Measurements from ENCODE around the gene ASPHD2.

ASPHD2 gene

DNA sequence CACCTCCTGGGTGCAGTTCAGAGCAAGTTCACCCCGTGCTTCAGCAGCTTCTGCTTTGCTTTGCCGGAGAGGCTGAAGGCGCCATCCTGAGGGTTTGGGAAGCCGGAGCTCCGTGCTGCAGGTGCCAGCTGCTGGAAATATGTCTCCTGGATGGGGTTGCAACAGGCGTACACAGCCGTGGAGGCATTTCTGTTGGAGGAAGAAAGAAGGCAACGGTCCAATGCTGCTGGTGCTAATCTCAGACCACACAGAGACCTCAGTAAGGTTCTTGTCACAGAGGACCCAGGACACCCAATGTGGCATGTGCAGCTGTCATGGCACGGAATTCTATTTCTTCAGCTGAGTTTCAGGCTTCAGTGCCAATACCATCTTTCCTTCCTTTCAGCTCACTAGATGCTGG lies 24.2 kb downstream of the ASPHD2 start:
- Histone ChIP-seq H3K4me2 (ENCODE audit: low read length) (no peak overlapping the region), H2AFZ (no peak overlapping the region), H3K4me3 (ENCODE audit: low read depth, low read length) (no peak overlapping the region), H3K27ac (no peak overlapping the region), H3K36me3 (ENCODE audit: control insufficient read depth, insufficient read depth, low read length) (no peaks in the 10 kb centered on the region), H3K27me3 (ENCODE audit: control insufficient read depth, insufficient read depth, low read length) (no peaks in the 10 kb centered on the region), H3K9me3 (ENCODE audit: control insufficient read depth, low read length) (no peaks in the 10 kb centered on the region), H3K9ac (no peak overlapping the region), H3K4me1 (no peaks in the 10 kb centered on the region), H3K79me2 (no peaks in the 10 kb centered on the region)
- TF ChIP-seq CTCF (IDR thresholded peaks at IDR 0.05) = no peak

DNA sequence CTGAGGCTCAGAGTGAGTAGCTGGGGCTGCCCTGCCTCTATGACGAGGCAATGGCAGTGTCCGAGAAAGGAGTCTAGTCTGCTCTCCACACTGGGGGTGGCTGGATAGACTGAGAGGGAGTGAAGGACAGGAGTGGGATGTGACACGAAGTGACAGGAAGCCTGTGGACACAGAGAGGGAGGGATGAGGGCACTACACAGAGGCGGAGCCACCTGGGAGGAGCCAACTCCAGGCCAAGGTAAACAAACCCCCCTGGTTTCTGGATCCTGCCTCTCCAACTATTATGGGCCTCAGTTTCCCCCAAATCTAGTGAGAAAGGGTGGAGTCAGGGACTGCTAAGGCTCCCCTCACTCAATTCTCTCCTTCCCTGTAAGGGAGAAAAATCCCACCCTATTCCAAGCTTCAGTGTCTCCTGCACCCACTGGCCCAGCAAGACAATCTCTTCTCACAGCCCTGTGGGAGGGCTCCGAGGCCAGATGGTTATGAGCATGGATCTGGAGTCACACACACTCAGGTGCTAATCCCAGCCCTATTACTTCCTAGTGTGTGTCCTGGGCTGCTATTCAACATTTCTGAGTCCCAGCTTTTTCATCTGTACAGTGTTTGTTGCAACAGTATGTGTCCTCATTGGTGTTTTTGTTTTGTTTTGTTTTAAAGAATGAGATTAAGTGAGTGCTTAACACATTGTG lies 24.9 kb downstream of the ASPHD2 start:
- Histone ChIP-seq H3K4me1 (no peaks in the 10 kb centered on the region), H3K9ac (no peak overlapping the region), H3K27me3 (ENCODE audit: control insufficient read depth, insufficient read depth, low read length) (no peaks in the 10 kb centered on the region), H3K79me2 (no peaks in the 10 kb centered on the region), H3K4me2 (ENCODE audit: low read length) (no peak overlapping the region), H2AFZ (no peak overlapping the region), H3K36me3 (ENCODE audit: control insufficient read depth, insufficient read depth, low read length) (no peaks in the 10 kb centered on the region), H3K9me3 (ENCODE audit: control insufficient read depth, low read length) (no peaks in the 10 kb centered on the region), H3K4me3 (ENCODE audit: low read depth, low read length) (no peak overlapping the region), H3K27ac (no peak overlapping the region)
- no peak for TF ChIP-seq CTCF (IDR thresholded peaks at IDR 0.05)

DNA sequence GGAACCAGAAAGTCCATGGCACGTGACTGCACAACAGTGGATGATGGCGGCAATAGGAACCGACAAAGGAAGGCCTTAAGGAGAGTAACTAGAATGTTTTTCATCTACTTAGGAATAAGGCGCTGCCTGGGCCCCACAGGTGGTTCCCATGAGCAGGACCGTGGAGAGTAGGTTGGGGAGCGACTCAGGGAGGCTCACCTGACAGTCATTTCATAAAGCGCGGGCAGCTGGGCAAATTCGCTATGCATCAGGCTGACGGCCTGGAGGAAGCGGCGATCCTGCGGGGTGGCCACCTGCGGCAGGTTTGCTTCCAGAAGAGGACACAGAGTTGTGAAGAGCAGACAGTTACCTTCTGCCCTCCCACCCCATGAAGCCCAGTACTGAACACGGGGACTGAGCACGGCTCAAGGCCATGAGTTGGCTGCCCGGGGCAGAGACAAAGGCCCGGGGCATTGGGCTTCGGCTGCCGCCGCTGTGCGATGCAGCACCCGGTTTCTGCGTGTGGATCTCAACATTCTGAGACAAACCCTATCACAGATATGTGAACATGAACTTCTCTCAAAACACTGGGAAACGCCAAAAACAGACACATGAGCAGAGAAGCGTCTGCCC lies 28.7 kb downstream of the ASPHD2 start:
- Histone ChIP-seq H3K9me3 (ENCODE audit: control insufficient read depth, low read length) (no peaks in the 10 kb centered on the region), H3K4me2 (ENCODE audit: low read length) (no peak overlapping the region), H3K79me2 (no peaks in the 10 kb centered on the region), H2AFZ (no peak overlapping the region), H3K4me1 (no peaks in the 10 kb centered on the region), H3K9ac (no peak overlapping the region), H3K27me3 (ENCODE audit: control insufficient read depth, insufficient read depth, low read length) (no peaks in the 10 kb centered on the region), H3K36me3 (ENCODE audit: control insufficient read depth, insufficient read depth, low read length) (no peaks in the 10 kb centered on the region), H3K27ac (no peak overlapping the region), H3K4me3 (ENCODE audit: low read depth, low read length) (no peak overlapping the region)
- TF ChIP-seq CTCF (IDR thresholded peaks at IDR 0.05) = no peak

- Histone ChIP-seq H3K4me3 (ENCODE audit: low read depth, low read length) (no peak overlapping the region), H3K27me3 (ENCODE audit: control insufficient read depth, insufficient read depth, low read length) (no peaks in the 10 kb centered on the region), H3K36me3 (ENCODE audit: control insufficient read depth, insufficient read depth, low read length) (no peaks in the 10 kb centered on the region), H3K79me2 (no peaks in the 10 kb centered on the region), H2AFZ (no peak overlapping the region), H3K9me3 (ENCODE audit: control insufficient read depth, low read length) (no peaks in the 10 kb centered on the region), H3K4me2 (ENCODE audit: low read length) (no peak overlapping the region), H3K27ac (no peak overlapping the region), H3K4me1 (no peaks in the 10 kb centered on the region), H3K9ac (no peak overlapping the region)
- TF ChIP-seq CTCF (IDR thresholded peaks at IDR 0.05) = no peak
These were observed 31.1 kb downstream of the ASPHD2 start for GRCh38 chr22:26460202-26460601.
